HepG2 (cell line): ENCODE measurements around the gene SLC24A4. TPM values are rescaled to one million over a fixed set of nuclear protein-coding genes. Genes with fewer than 3 reads are reported as not detected.

Experiments
- ATAC-seq: fragments of 200-7000 bp; cut with Tn5 transposase; 3 replicates; pipeline ENCODE4 v1.9.1; 2020; ENCODE audit warnings: mild to moderate bottlenecking, moderate library complexity
- BruUV-seq: library from RNA; stranded (reverse); fragments of 400-500 nt; replicated peaks from 2 replicates; lab custom pipeline; 2021; lab: Mats Ljungman, UMichigan
- CTCF ChIA-PET: fragments of 300-600 bp; formaldehyde crosslinking; extraction: SDS; loops from one replicate; lab custom pipeline; 2021; ENCODE audit warnings: low total read pairs, inconsistent platforms, low intra/inter-chr PET ratio; lab: Yijun Ruan, JAX
- POLR2A ChIA-PET: fragments of 350-600 bp; sonication (Branson Sonifier 250); formaldehyde crosslinking; loops from one replicate; lab custom pipeline; 2020; ENCODE audit warnings: antibody characterized with exemption, inconsistent platforms; lab: Yijun Ruan, JAX
- DNase-seq: peaks from one replicate; pipeline ENCODE4 v3.0.0-alpha.2; 2015; ENCODE audit warnings: low spot score
- FAIRE-seq: peaks from 3 replicates; lab custom pipeline; 2011; peaks lifted over from hg19 to GRCh38; lab: Jason Lieb, UNC
- H2AFZ ChIP-seq: one replicate; pipeline ENCODE4 v1.6.1; 2011; ENCODE audit warnings: low read length, inconsistent platforms
- H3K27ac ChIP-seq: fragments of 300-600 bp; 3 replicates; pipeline ENCODE4 v1.8.0; 2011; ENCODE audit warnings: mixed run types, mild to moderate bottlenecking, mixed read lengths, low read length, inconsistent platforms; ENCODE audit not compliant: insufficient read depth; ENCODE audit errors: extremely low read length
- H3K27me3 ChIP-seq, 2 experiments: fragments of 200-600 bp in 1 of 2; 2 replicates in 1 of 2; 3 replicates in 1 of 2; pipeline versions ENCODE4 v1.6.0 to v1.8.0; 2011; ENCODE audit warnings: low read length in 2 of 2, mild to moderate bottlenecking in 2 of 2, moderate library complexity in 2 of 2, inconsistent platforms in 1 of 2; ENCODE audit not compliant: insufficient read depth in 2 of 2, control insufficient read depth in 1 of 2
- H3K36me3 ChIP-seq, 2 experiments: fragments of 200-600 bp in 1 of 2; replicated peaks in 1 of 2; 2 replicates in 1 of 2; 3 replicates in 1 of 2; pipeline versions ENCODE4 v1.5.1 to v1.8.0; 2011; ENCODE audit warnings: low read length in 2 of 2, inconsistent platforms in 1 of 2; ENCODE audit not compliant: insufficient read depth in 2 of 2, control insufficient read depth in 1 of 2
- H3K4me1 ChIP-seq: 2 replicates; pipeline ENCODE4 v1.5.1; 2012; ENCODE audit warnings: low read length, inconsistent platforms; ENCODE audit not compliant: insufficient read depth
- H3K4me2 ChIP-seq: 2 replicates; pipeline ENCODE4 v1.6.0; 2011; ENCODE audit warnings: low read depth, low read length, inconsistent platforms
- H3K4me3 ChIP-seq, 3 experiments: fragments of 200-600 bp in 1 of 3; sonication (generic), shearing (Covaris generic) in 1 of 3; replicated peaks in 1 of 3; 2 replicates each; pipeline ENCODE4 v1.5.1; 2011 to 2016; ENCODE audit warnings: low read length in 3 of 3, inconsistent platforms in 2 of 3, low read depth in 2 of 3, mild to moderate bottlenecking in 2 of 3, control low read depth in 1 of 3, mixed read lengths in 1 of 3; ENCODE audit not compliant: insufficient read depth in 1 of 3
- H3K79me2 ChIP-seq: one replicate; pipeline ENCODE4 v1.6.1; 2011; ENCODE audit warnings: low read length, inconsistent platforms; ENCODE audit not compliant: insufficient read depth
- H3K9ac ChIP-seq: 2 replicates; pipeline ENCODE4 v1.6.0; 2011; ENCODE audit warnings: mild to moderate bottlenecking, low read depth, low read length, inconsistent platforms; ENCODE audit not compliant: insufficient read depth
- H3K9me3 ChIP-seq: 2 replicates; pipeline ENCODE4 v1.5.1; 2012; ENCODE audit warnings: mild to moderate bottlenecking, low read length
- H4K20me1 ChIP-seq: 2 replicates; pipeline ENCODE4 v1.6.0; 2011; ENCODE audit warnings: inconsistent platforms, mild to moderate bottlenecking, low read length, moderate library complexity; ENCODE audit not compliant: insufficient read depth
- CREB1 ChIP-seq, 2 experiments: fragments of 450-650 bp in 1 of 2; IDR thresholded peaks; 2 replicates each; pipeline ENCODE4 v1.6.1; 2016 to 2017; ENCODE audit warnings: control low read depth in 1 of 2, mild to moderate bottlenecking in 1 of 2, missing compliant biosample characterization in 1 of 2, missing genetic modification characterization in 1 of 2
- GATAD1 ChIP-seq: IDR thresholded peaks from 2 replicates; pipeline ENCODE4 v1.6.1; 2016; ENCODE audit warnings: missing genetic modification reagents, missing compliant biosample characterization
- ZBTB10 ChIP-seq: sonication (generic); formaldehyde crosslinking; IDR thresholded peaks from 2 replicates; pipeline ENCODE4 v1.4.0; 2020; ENCODE audit warnings: missing genetic modification reagents, borderline replicate concordance
- ZNF607 ChIP-seq: sonication (generic); formaldehyde crosslinking; IDR thresholded peaks from 2 replicates; pipeline ENCODE4 v1.5.1; 2020; ENCODE audit warnings: missing genetic modification reagents, mild to moderate bottlenecking, borderline replicate concordance
- WGBS: methylation state at CpG from one replicate; pipeline ENCODE4 v1.1.6; 2017; ENCODE audit warnings: low lambda C conversion rate; 5-methylcytosine and 5-hydroxymethylcytosine counted together
- in situ Hi-C: cut with HindIII; loops from 2 replicates; pipeline ENCODE4 v1.10.0; 2017; ENCODE audit warnings: low pct_unique_long_range_greater_than_20kb; ENCODE audit not compliant: extremely low pct_ligation_motif_present
- intact Hi-C: fragments of 100-400 bp; cut with micrococcal nuclease; formaldehyde crosslinking; loops from one replicate; pipeline ENCODE4 v1.10.0; 2022; ENCODE audit not compliant: unreplicated experiment
- polyA plus RNA-seq, 8 experiments: library from polyadenylated mRNA; depleted of rRNA in 3 of 8; stranded (reverse) in 7 of 8; unstranded in 1 of 8; fragments of >200 nt; fragmentation: Illumina TruSeq in 4 of 8; extraction: Trizol in 4 of 8; gene quantifications; 2 replicates each; pipeline versions ENCODE4 v1.2.1 to v1.2.3, GENCODE V29; 2011 to 2016; ENCODE audit warnings: low read depth in 4 of 8, missing spikeins in 1 of 8, mixed read lengths in 1 of 8; ENCODE audit not compliant: insufficient read depth in 1 of 8
- total RNA-seq, 5 experiments: library from RNA; depleted of rRNA; stranded (reverse); fragments of >200 nt; fragmentation: Illumina TruSeq; extraction: Trizol; gene quantifications; 2 replicates each; pipeline ENCODE4 v1.2.3, GENCODE V29; 2016; ENCODE audit warnings: low read depth in 1 of 5

Gene SLC24A4
- total and polyA plus RNA-seq, 2 of the 13 experiments (the other 11 are each of a cell fraction or from before 2014, with no cell fraction given), result not detected

- Histone ChIP-seq H3K27me3 (peaks cover 10 to 73% of the 10 kb centered on the region in 2 experiments; a peak in 4 of 5 replicates), H3K9me3 (no peaks in the 10 kb centered on the region), H3K36me3 (no peaks in the 10 kb centered on the region), H3K79me2 (no peaks in the 10 kb centered on the region), H3K27ac (no peak overlapping the region), H3K4me2 (no peak overlapping the region), H3K4me1 (0 out of 2 replicates have a peak, but pooled peaks cover under 1% of the 10 kb centered on the region), H3K4me3 (no peak overlapping the region), H4K20me1 (no peaks in the 10 kb centered on the region), H3K9ac (no peak overlapping the region), H2AFZ (no peak overlapping the region)
- BruUV-seq, result no TSS peak
- no peak for FAIRE-seq
- no peak for DNase-seq
- no peak for TF ChIP-seq CREB1 (IDR thresholded peaks at IDR 0.05)
- no peak for TF ChIP-seq CREB1 (CRISPR knock-in tag; IDR thresholded peaks at IDR 0.05)
- no peak for TF ChIP-seq ZBTB10 (CRISPR knock-in tag)
- no peak for TF ChIP-seq GATAD1 (CRISPR knock-in tag)
- TF ChIP-seq ZNF607 (CRISPR knock-in tag), result no peak
- ATAC-seq, result no peak
- ChIA-PET POLR2A (no interaction called here), CTCF (no interaction called here)
- 11% methylated on average over 13 of the region's 13 CpGs for WGBS
- intact Hi-C loops (no loop called here), in situ Hi-C loops (no loop called here)
Measured at GRCh38 chr14:92360651-92361370, 37.8 kb downstream of the SLC24A4 start.
